GM12878 (cell line): ENCODE results near the gene TEX261. TPM values are rescaled to one million over a fixed set of nuclear protein-coding genes. Genes with fewer than 3 reads are reported as not detected.

Source experiments
- ATAC-seq: fragments of 200-7000 bp; cut with Tn5 transposase; 3 replicates; pipeline ENCODE4 v1.9.1; 2020; ENCODE audit warnings: mild to moderate bottlenecking, moderate library complexity
- BruUV-seq: library from RNA; stranded (reverse); fragments of 400-500 nt; replicated peaks from 2 replicates; lab custom pipeline; 2021; lab: Mats Ljungman, UMichigan
- CTCF ChIA-PET: fragments of 300-600 bp; sonication (Branson Sonifier 250); formaldehyde crosslinking; extraction: SDS; loops from one replicate; lab custom pipeline; 2021; ENCODE audit warnings: inconsistent platforms; lab: Yijun Ruan, JAX
- POLR2A ChIA-PET: fragments of 350-600 bp; formaldehyde crosslinking; extraction: SDS; loops from one replicate; lab custom pipeline; 2021; ENCODE audit warnings: inconsistent platforms; lab: Charles Lee
- RAD21 ChIA-PET: fragments of 300-600 bp; sonication (Branson Sonifier 250); formaldehyde crosslinking; loops from one replicate; lab custom pipeline; 2023; ENCODE audit warnings: antibody characterized with exemption; ENCODE audit not compliant: unreplicated experiment; lab: Charles Lee
- SMC1A ChIA-PET: fragments of 300-600 bp; sonication (Branson Sonifier 250); formaldehyde crosslinking; loops from one replicate; lab custom pipeline; 2023; ENCODE audit not compliant: unreplicated experiment, uncharacterized antibody; lab: Charles Lee
- DNase-seq: peaks from one replicate; pipeline ENCODE4 v3.0.0-alpha.2; 2011; ENCODE audit warnings: low read depth, low spot score
- FAIRE-seq: peaks from 3 replicates; lab custom pipeline; 2011; peaks lifted over from hg19 to GRCh38; lab: Jason Lieb, UNC
- H2AFZ ChIP-seq: 2 replicates; pipeline ENCODE4 v1.6.0; 2011; ENCODE audit warnings: low read depth, low read length, control low read depth; ENCODE audit not compliant: control insufficient read depth
- H3K27ac ChIP-seq: 2 replicates; pipeline ENCODE4 v1.5.1; 2011; ENCODE audit warnings: control low read depth; ENCODE audit not compliant: control insufficient read depth, insufficient read depth
- H3K27me3 ChIP-seq, 2 experiments: replicated peaks in 1 of 2; 2 replicates each; pipeline versions ENCODE4 v1.6.0 to v1.6.1; 2011; ENCODE audit warnings: low read length in 1 of 2; ENCODE audit not compliant: control insufficient read depth in 2 of 2, insufficient read depth in 2 of 2
- H3K36me3 ChIP-seq, 2 experiments: 2 replicates each; pipeline ENCODE4 v1.5.1; 2011; ENCODE audit warnings: low read length in 1 of 2; ENCODE audit not compliant: control insufficient read depth in 2 of 2, insufficient read depth in 2 of 2
- H3K4me1 ChIP-seq: 2 replicates; pipeline ENCODE4 v1.6.1; 2011; ENCODE audit warnings: mild to moderate bottlenecking, low read length, moderate library complexity, mixed read lengths; ENCODE audit not compliant: control insufficient read depth, insufficient read depth
- H3K4me2 ChIP-seq: 2 replicates; pipeline ENCODE4 v1.6.0; 2011; ENCODE audit warnings: control low read depth; ENCODE audit not compliant: control insufficient read depth, insufficient read depth
- H3K4me3 ChIP-seq: fragments of 200-600 bp; sonication (generic); 2 replicates; pipeline ENCODE4 v1.5.1; 2016
- H3K79me2 ChIP-seq: 2 replicates; pipeline ENCODE4 v1.6.0; 2011; ENCODE audit warnings: low read length; ENCODE audit not compliant: control insufficient read depth, insufficient read depth
- H3K9ac ChIP-seq: 2 replicates; pipeline ENCODE4 v1.8.0; 2011; ENCODE audit warnings: low read length, control low read depth, mixed read lengths; ENCODE audit not compliant: control insufficient read depth, insufficient read depth
- H3K9me3 ChIP-seq: replicated peaks from 3 replicates; pipeline ENCODE4 v1.5.1; 2011; ENCODE audit warnings: mild to moderate bottlenecking, low read length; ENCODE audit not compliant: control insufficient read depth, insufficient read depth
- H4K20me1 ChIP-seq: 2 replicates; pipeline ENCODE4 v1.6.0; 2011; ENCODE audit not compliant: control insufficient read depth, insufficient read depth
- ATF7 ChIP-seq: fragments of 450-650 bp; IDR thresholded peaks from 2 replicates; pipeline ENCODE4 v1.6.1; 2016; ENCODE audit warnings: low read depth, mild to moderate bottlenecking
- GABPA ChIP-seq: IDR thresholded peaks from 2 replicates; pipeline ENCODE4 v1.6.1; 2014; ENCODE audit warnings: antibody characterized with exemption, low read depth, mild to moderate bottlenecking, inconsistent platforms
- MTA2 ChIP-seq: fragments of 450-650 bp; IDR thresholded peaks from 2 replicates; pipeline ENCODE4 v1.6.1; 2016; ENCODE audit warnings: low read depth, mild to moderate bottlenecking, moderate library complexity
- MYB ChIP-seq: fragments of 150-350 bp; IDR thresholded peaks from 2 replicates; pipeline ENCODE4 v1.6.1; 2014; ENCODE audit warnings: mild to moderate bottlenecking, low read depth, low read length, borderline replicate concordance
- POLR2AphosphoS2 ChIP-seq: IDR thresholded peaks from 2 replicates; pipeline ENCODE4 v1.6.1; 2011; ENCODE audit warnings: low read depth, mild to moderate bottlenecking, low read length, improper control_type of control experiment, moderate library complexity
- SMAD5 ChIP-seq: IDR thresholded peaks from 2 replicates; pipeline ENCODE4 v1.6.1; 2016; ENCODE audit warnings: antibody characterized with exemption, low read depth
- SP1 ChIP-seq: IDR thresholded peaks from one replicate; pipeline ENCODE4 v1.6.1; 2011; ENCODE audit warnings: low read depth, low read length
- YY1 ChIP-seq: IDR thresholded peaks from 2 replicates; pipeline ENCODE4 v1.6.1; 2011; ENCODE audit warnings: low read depth, mild to moderate bottlenecking, low read length
- WGBS: methylation state at CpG from one replicate; pipeline ENCODE4 v1.1.6; 2016; ENCODE audit warnings: low lambda C conversion rate; ENCODE audit not compliant: insufficient replicate concordance, insufficient coverage; ENCODE audit errors: missing lambda C conversion rate; 5-methylcytosine and 5-hydroxymethylcytosine counted together
- in situ Hi-C: fragments of 300-500 bp; cut with MboI; formaldehyde crosslinking; loops from 9 replicates; pipeline ENCODE4 v1.14.3; 2018; ENCODE audit warnings: mixed read lengths
- intact Hi-C: fragments of 100-400 bp; cut with micrococcal nuclease; formaldehyde crosslinking; loops from one replicate; pipeline ENCODE4 v1.14.2; 2022; ENCODE audit not compliant: unreplicated experiment
- polyA plus RNA-seq, 11 experiments: library from polyadenylated mRNA; depleted of rRNA in 4 of 11; unstranded in 6 of 11; stranded (reverse) in 5 of 11; fragments of >200 nt; fragmentation: Nextera tagmentation in 4 of 11; fragmentation: Illumina TruSeq in 1 of 11; extraction: Ambion mirVana in 4 of 11; extraction: Trizol in 1 of 11; gene quantifications; 1 replicate in 1 of 11; 2 replicates in 10 of 11; pipeline versions ENCODE4 v1.2.1 to v1.2.3, GENCODE V29; 2011 to 2016; ENCODE audit warnings: inconsistent platforms in 2 of 11, missing spikeins in 2 of 11, low read depth in 1 of 11
- total RNA-seq, 4 experiments: library from RNA; depleted of rRNA in 3 of 4; stranded (reverse); fragments of >200 nt in 3 of 4; fragmentation: Illumina TruSeq in 1 of 4; extraction: Trizol in 1 of 4; gene quantifications; 2 replicates each; pipeline versions ENCODE4 v1.2.1 to v1.2.3, GENCODE V29; 2013 to 2021
- TF ChIP-seq, protein P1 (sequence below): IDR thresholded peaks from 2 replicates; pipeline ENCODE4 v1.6.1; 2012; ENCODE audit warnings: low read depth, low read length, improper control_type of control experiment

The TEX261 gene
- total and polyA plus RNA-seq, 10 of the 15 experiments (the other 5 are each of a cell fraction or from before 2014, with no cell fraction given) = 5.5 to 75.6 (median 40.3) TPM

DNA sequence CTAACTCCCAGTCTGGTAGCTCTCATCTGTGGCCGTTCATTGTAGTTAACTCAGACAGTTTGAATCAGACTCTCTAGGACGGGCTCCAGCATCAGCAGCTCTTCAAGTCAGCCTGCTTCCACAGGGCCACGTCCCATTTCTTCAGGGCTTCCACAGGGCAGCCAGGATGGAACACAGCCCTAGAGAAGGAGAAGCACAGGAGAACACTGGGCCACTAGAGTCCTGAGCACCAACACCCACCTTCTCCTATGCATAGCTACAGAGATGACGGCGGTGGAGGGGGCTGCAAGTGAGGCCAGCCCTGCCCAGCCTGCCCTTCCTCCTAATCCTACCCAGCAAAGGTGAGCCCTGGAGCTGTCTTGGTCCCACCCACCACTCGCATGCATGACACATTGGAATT, 10.2 kb upstream of the TEX261 start:
- no peak overlapping the region for H3K9ac ChIP-seq
- no peak for DNase-seq
- CTCF ChIA-PET = interaction anchor here (1.0 kb wide), 1 partner anchor 20 kb away, joined by 3 read pairs; no protein-coding TSS in a partner anchor
- RAD21 ChIA-PET = no interaction called here
- H4K20me1 ChIP-seq = no peaks in the 10 kb centered on the region
- H3K4me2 ChIP-seq = no peak overlapping the region
- POLR2A ChIA-PET = no interaction called here
- SMC1A ChIA-PET = no interaction called here
- H3K36me3 ChIP-seq = no peaks in the 10 kb centered on the region
- H3K27ac ChIP-seq = no peak overlapping the region
- no peaks in the 10 kb centered on the region for H3K27me3 ChIP-seq
- WGBS = 36% methylated on average over 6 of the region's 6 CpGs
- in situ Hi-C loops (no loop called here), intact Hi-C loops (no loop called here)
- TF ChIP-seq MTA2 = no peak
- TF ChIP-seq ATF7 = no peak
- TF ChIP-seq SMAD5 = no peak
- TF ChIP-seq, all 136 proteins: peak for 0
- H3K4me1 ChIP-seq = peaks cover 9% of the 10 kb centered on the region
- no peak overlapping the region for H3K4me3 ChIP-seq
- no peaks in the 10 kb centered on the region for H3K79me2 ChIP-seq
- H3K9me3 ChIP-seq = no peaks in the 10 kb centered on the region
- ATAC-seq (no peak), FAIRE-seq (no peak)
- no peak overlapping the region for H2AFZ ChIP-seq
- BruUV-seq = no TSS peak

GRCh38 chr2:71003966-71004755, 9.5 kb upstream of the TEX261 start:
- FAIRE-seq (no peak), DNase-seq (no peak), ATAC-seq (no peak)
- no peaks in the 10 kb centered on the region for H4K20me1 ChIP-seq
- CTCF ChIA-PET = no interaction called here
- RAD21 ChIA-PET = no interaction called here
- BruUV-seq = no TSS peak
- 20% methylated on average over 11 of the region's 11 CpGs for whole genome bisulfite sequencing
- in situ Hi-C loops = no loop called here
- H3K27me3 ChIP-seq = no peaks in the 10 kb centered on the region
- H3K79me2 ChIP-seq = no peaks in the 10 kb centered on the region
- intact Hi-C loops = no loop called here
- no peak overlapping the region for H3K4me3 ChIP-seq
- H3K36me3 ChIP-seq = no peaks in the 10 kb centered on the region
- peaks cover 9% of the 10 kb centered on the region for H3K4me1 ChIP-seq
- no peak overlapping the region for H3K27ac ChIP-seq
- no peak overlapping the region for H2AFZ ChIP-seq
- no peaks in the 10 kb centered on the region for H3K9me3 ChIP-seq
- SMC1A ChIA-PET = no interaction called here
- H3K9ac ChIP-seq = no peak overlapping the region
- TF ChIP-seq YY1 = no peak
- TF ChIP-seq GABPA = no peak
- no peak for TF ChIP-seq SP1
- no peak for TF ChIP-seq MYB
- TF ChIP-seq POLR2AphosphoS2 = no peak
- TF ChIP-seq, protein P1, sequence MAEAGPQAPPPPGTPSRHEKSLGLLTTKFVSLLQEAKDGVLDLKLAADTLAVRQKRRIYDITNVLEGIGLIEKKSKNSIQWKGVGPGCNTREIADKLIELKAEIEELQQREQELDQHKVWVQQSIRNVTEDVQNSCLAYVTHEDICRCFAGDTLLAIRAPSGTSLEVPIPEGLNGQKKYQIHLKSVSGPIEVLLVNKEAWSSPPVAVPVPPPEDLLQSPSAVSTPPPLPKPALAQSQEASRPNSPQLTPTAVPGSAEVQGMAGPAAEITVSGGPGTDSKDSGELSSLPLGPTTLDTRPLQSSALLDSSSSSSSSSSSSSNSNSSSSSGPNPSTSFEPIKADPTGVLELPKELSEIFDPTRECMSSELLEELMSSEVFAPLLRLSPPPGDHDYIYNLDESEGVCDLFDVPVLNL = no peak
- POLR2A ChIA-PET = no interaction called here
- H3K4me2 ChIP-seq = no peak overlapping the region
